Measurements from ENCODE around the gene CCBE1.
A peak's percentile ranks its signal among the peaks of the same experiment; 100 is the strongest.
"Not testable (repeated sequence)": the region's sequence is repeated elsewhere in the genome, so short reads cannot be mapped to it uniquely, and the experiment has no call there.

Gene CCBE1

GRCh38 chr18:59714096-59714495, 16.9 kb upstream of the CCBE1 start:
- DNase-seq: not testable (repeated sequence)

GRCh38 chr18:59712311-59712710, 15.1 kb upstream of the CCBE1 start:
- no peak for DNase-seq

DNA sequence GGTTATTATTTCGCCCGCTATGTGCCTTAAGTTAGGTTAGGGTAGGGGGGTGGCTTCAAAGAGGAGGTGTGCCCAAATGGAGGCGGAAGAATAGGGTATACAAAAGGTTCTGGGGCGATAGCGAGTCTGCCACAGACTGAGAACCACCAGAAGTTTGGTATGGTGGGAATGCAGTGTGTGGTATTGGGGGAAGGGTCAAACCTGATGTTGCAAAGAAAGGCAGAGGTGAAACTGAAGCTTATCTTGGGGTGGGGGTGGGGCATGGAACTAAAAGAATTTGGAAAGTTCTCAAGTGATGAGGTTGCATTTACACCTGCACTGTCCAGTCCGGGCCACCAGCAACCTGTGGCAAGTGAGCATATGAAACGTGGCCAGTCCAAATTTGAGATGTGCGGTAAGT, 11.8 kb upstream of the CCBE1 start:
- no peak for DNase-seq

DNA sequence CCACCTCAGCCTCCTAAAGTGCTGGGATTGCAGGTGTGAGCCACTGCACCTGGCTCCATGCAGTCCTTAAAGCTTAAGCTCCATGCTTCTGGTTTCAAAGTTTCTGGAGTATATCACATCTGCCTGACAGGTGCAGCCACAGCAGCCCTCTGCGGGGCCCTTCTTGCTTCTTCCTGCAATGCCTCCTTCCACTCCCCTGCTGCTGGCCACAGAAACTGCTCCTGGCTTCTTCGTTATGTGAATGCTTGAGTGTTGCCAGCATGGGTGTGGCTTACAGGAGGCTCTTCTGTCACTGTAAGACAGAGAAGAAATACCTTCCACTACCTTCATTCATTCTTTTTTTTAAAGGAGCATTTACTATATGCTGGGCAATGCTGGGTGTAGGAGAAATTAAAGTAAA, 10.1 kb upstream of the CCBE1 start:
- DNase-seq: peak; percentile 27

- DNase-seq: no peak
Observed at GRCh38 chr18:59706499-59706898, 9.3 kb upstream of the CCBE1 start.

DNA sequence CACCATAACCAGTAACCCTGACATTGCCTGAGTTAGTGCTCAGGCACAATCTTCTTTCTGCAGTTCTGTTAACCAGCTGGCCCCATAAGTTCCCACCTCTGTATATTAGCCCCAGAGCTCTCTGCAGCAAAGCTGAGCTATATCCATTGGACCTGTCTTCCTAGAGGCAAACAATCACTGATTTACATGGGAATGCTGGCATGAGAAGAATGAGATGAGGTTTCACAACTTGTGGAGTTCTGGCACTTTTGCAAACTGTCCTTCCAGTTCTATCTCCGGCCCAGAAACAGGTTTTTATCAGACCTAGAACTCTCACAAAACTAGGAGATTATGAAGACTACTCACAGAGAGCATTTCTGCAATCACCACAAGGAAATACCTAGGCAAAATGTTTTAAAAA, 7.9 kb upstream of the CCBE1 start:
- no peak for DNase-seq

DNA sequence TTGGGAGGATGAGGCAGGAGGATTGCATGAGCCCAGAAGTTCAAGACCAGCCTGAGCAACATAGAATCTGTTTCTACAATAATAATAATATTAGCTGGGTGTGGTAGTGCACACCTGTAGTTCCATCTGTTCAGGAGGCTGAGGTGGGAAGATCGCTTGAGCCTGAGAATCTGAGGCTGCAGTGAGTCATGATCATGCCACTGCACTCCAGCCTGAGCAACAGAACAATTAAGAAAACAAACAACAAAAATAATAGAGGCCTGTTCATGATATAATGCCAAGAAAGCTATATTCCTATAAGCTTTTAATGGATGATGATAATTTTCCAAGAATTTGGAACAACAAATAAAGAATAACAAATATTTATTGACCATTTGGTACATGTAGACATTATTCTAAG, 6.9 kb upstream of the CCBE1 start:
- DNase-seq: no peak

DNA sequence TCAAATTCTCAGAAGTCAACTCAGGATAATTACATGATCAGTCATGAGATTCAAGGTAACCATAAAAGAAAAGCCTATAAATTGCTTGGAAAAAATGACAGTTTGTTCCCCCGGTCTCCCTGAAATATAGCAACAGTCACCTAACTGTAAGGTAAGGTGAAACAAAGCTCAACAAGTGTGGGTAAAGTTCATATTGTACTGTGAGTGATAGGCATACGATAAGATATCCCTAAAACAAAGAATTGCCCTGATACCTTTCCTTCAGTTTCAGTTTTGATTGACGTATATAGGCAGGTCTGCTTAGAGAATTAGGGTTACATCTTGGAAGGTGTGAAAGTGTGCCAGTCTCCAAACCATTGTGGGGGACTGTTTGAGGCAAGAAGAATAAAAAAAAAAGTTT, 4.0 kb upstream of the CCBE1 start:
- DNase-seq: no peak

- DNase-seq: peak; percentile 31
Observed at GRCh38 chr18:59700535-59700967, 3.3 kb upstream of the CCBE1 start.

GRCh38 chr18:59699750-59700534, 2.7 kb upstream of the CCBE1 start:
- no peak for DNase-seq

- DNase-seq: no peak
Observed at GRCh38 chr18:59699061-59699460, 1.8 kb upstream of the CCBE1 start.

- DNase-seq: peak; percentile 23
Observed at GRCh38 chr18:59696311-59697235, 650 bp downstream of the CCBE1 start.

DNA sequence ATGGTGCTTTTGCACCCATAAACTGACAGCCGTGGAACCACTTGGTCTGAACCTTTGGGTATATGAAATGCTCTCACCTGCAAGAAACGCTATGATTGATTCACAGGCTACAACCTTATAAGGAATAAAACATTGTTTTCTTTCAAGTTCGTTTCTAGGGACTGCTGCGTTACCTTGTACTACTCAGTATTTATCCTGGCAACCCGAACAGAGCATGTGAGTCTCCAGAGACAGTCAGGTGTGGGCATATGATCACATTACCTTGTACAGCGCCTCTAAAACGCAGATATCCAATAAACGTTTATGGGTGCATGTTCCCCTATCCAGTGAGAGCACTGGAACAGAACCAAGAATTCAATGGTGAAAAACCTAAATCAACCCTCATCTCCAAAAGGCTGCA, 1.7 kb downstream of the CCBE1 start:
- DNase-seq: no peak

- no peak for DNase-seq
Observed at GRCh38 chr18:59694824-59695223, 2.4 kb downstream of the CCBE1 start.

DNA sequence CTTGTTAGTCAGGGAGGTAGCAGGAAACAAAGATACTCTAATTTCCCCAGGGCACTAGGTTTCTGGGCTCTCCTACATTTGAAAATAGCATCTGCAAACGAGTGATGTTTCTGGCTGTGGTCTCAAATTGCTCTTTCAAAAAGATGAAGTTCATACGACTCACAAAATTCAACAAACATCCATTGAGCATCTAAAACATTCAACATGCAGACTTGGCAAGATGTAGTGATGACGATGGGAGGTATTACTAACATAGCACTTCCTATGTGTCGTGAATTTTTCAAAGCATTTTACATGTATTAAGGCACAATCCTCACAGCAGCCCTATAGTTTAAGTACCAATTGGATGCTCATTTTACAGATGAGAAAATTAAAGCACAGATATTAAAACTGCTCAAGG, 5.2 kb downstream of the CCBE1 start:
- DNase-seq: no peak

DNA sequence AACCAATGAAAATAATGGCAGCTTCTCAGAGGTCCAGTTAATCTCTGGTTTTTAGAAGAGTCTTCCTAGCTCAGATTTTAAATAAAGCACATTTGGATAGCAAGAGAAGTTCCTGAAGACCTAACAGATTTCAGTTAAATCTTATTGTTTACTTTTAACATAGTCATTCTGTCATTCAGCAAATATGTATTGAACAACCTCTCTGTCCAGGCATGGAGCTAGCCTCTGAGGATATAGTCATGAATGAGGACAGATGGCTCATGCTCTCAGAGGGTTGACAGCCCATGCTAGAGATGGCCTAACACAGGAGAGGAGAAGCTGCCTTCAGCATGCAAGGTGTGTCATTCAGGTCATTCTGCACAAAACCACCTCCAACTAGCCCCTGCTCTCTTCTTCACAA, 6.2 kb downstream of the CCBE1 start:
- peak; percentile 95 for DNase-seq

DNA sequence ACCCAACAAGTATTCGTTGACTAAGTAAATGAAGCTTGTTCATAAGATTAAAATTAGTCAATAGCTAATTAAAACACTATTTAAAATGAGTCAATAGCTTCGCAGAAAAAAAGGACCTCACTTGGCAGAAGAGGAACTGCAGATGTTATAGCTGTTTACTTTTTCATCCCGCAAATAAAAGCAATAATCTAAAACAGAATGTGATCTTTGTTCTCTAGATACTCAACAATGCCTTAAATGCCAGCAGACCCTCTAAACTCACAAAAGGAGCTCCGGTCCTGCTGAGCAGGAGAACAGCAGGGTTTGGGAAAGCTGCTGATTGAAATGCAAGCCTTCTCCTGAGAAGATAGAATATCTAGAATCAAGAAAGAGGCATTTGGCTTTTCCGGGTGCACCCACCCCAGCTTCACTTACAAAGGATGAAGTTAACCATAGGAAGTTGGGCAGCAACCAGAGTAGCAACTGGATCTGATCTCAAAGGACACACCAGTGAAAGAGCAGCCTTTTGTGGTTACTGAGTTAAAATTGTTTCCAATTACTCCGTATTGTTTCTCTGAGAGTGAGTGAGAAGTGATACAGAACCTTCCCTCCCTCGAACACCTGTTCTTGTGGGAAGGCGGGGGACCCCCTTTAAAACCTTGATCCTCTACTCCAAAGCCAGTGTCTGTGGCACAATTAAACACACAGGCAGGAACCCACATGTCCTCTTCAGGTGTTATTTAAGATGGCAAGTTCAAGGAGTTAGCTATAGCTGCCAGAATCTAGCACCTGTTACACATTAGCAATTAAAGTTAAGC, 6.8 kb downstream of the CCBE1 start:
- peak; percentile 95 for DNase-seq

- no peak for DNase-seq
Observed at GRCh38 chr18:59689756-59690155, 7.5 kb downstream of the CCBE1 start.

- DNase-seq: no peak
Observed at GRCh38 chr18:59686260-59686659, 11.0 kb downstream of the CCBE1 start.

- no peak for DNase-seq
Observed at GRCh38 chr18:59685501-59685900, 11.7 kb downstream of the CCBE1 start.

- DNase-seq: no peak
Observed at GRCh38 chr18:59684777-59685176, 12.4 kb downstream of the CCBE1 start.

GRCh38 chr18:59681521-59682004, 15.7 kb downstream of the CCBE1 start:
- DNase-seq: peak; percentile 44

- DNase-seq: no peak
Observed at GRCh38 chr18:59681051-59681450, 16.2 kb downstream of the CCBE1 start.

Data from NCI-H510A treated with DMSO at 0.1 percent for 48 hours (cell line).